Stomach smooth muscle (tissue), 2 donors: ENCODE data around the gene CFC1B.
"Not testable (repeated sequence)": the region's sequence is repeated elsewhere in the genome, so short reads cannot be mapped to it uniquely, and the experiment has no call there.

Experiments used
- H3K27ac ChIP-seq: one replicate; pipeline ENCODE4 v1.7.0; 2013; ENCODE audit warnings: mild to moderate bottlenecking, low read length, inconsistent platforms
- H3K27me3 ChIP-seq, 2 donors: one replicate each; pipeline ENCODE4 v1.7.0; 2013; ENCODE audit warnings: low read length in 2 of 2; ENCODE audit not compliant: insufficient read depth in 2 of 2, control insufficient read depth in 1 of 2
- H3K36me3 ChIP-seq, 2 donors: one replicate each; pipeline ENCODE4 v1.7.0; 2013; ENCODE audit warnings: low read length in 2 of 2; ENCODE audit not compliant: control insufficient read depth in 2 of 2, insufficient read depth in 2 of 2
- H3K4me1 ChIP-seq: one replicate; pipeline ENCODE4 v1.7.0; 2013; ENCODE audit warnings: low read length; ENCODE audit not compliant: control insufficient read depth, insufficient read depth
- H3K4me3 ChIP-seq, 2 donors: one replicate each; pipeline ENCODE4 v1.7.0; 2013; ENCODE audit warnings: low read length in 2 of 2
- H3K9ac ChIP-seq, 2 donors: one replicate each; pipeline ENCODE4 v1.7.0; 2013; ENCODE audit warnings: low read length in 2 of 2, mild to moderate bottlenecking in 1 of 2
- H3K9me3 ChIP-seq, 2 donors: one replicate each; pipeline ENCODE4 v1.7.0; 2013; ENCODE audit warnings: low read length in 2 of 2; ENCODE audit not compliant: control insufficient read depth in 2 of 2
- donor health status: healthy.
- donor health status: Pancreatic carcinoma.

The CFC1B gene

DNA sequence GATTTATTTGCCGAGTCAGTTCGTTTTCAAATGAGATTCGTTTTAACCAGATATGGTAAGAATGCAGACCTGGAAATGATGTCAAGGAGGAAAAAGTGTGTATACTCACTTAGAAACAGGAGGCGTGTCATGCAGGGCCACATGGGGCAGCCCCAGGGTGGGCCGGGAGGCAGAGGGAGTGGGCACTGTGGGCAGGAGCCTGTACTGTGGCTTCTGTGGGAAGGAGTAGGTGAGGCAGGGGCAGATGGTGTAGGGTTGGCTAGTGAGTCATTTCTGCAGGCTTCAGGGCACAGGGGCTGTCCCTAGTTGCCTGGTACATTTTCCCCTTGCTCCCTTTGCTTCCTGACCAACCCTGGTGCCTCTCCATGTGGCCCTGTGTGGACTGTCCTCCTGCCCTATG lies 10.2 kb downstream of the CFC1B start:
- H3K27ac ChIP-seq, H3K9me3 ChIP-seq, H3K9ac ChIP-seq, H3K4me1 ChIP-seq, H3K27me3 ChIP-seq, H3K4me3 ChIP-seq, H3K36me3 ChIP-seq: not testable (repeated sequence)

DNA sequence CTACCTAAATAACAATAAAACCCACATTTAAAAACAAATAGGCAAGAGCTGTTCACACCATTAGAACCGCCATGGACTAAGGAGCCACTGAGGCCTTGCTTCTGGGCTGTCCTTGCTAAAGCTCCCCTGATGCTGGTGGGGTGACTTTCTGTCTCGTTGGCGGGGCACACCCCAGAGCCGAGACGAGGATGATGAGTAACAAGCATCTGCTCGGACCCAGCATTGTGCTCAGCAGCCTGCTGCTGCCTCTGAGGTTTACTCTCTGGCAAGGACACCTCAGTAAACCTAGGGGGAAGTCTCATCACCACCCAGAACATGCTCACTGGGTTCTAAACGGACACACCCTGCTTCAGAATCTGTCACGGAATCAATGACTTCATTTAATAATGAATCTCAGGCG lies 10.7 kb downstream of the CFC1B start:
- not testable (repeated sequence) for H3K4me3 ChIP-seq, H3K9ac ChIP-seq, H3K27ac ChIP-seq, H3K4me1 ChIP-seq, H3K27me3 ChIP-seq, H3K9me3 ChIP-seq, H3K36me3 ChIP-seq

DNA sequence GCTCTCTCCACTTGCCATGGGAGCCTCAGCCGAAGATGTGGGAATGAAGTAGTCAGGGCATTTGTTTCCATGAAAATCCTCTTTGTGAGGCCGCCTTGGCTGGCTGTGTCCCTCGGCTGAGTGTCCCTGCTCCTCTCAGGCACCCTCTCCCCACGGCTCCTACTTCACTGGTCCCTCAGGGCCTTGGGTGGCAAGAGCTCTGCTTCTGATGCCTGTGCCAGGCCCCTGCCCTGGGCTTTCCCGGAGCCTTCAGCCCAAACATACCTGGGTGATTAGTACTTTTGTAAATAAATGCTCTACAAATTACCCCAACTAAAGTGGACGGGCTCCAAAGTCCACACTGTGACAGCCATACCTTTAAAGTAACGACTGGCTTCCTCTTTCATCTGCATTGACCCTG lies 15.6 kb downstream of the CFC1B start:
- not testable (repeated sequence) for H3K27me3 ChIP-seq, H3K27ac ChIP-seq, H3K4me1 ChIP-seq, H3K9me3 ChIP-seq, H3K4me3 ChIP-seq, H3K36me3 ChIP-seq, H3K9ac ChIP-seq

DNA sequence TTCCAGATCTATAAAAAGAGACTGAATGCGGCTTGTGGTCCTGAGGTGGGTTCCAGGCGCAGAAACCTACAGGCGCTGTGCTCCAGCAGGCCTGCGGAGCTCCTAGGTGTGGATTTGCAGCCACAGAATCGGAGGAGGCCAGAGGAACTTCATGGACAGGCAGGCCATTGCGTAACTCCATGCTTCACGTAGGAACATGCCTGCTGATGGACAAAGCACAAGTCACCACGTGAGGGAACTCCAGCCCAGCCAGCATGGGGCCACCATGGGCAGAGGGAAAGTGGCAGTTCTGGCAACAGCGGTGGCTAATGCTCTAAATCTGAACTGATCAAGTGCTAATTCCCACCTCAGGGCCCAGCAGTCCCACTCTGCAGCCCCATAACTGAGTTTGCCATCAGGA lies 17.2 kb downstream of the CFC1B start:
- not testable (repeated sequence) for H3K4me1 ChIP-seq, H3K36me3 ChIP-seq, H3K9me3 ChIP-seq, H3K27ac ChIP-seq, H3K9ac ChIP-seq, H3K4me3 ChIP-seq, H3K27me3 ChIP-seq

DNA sequence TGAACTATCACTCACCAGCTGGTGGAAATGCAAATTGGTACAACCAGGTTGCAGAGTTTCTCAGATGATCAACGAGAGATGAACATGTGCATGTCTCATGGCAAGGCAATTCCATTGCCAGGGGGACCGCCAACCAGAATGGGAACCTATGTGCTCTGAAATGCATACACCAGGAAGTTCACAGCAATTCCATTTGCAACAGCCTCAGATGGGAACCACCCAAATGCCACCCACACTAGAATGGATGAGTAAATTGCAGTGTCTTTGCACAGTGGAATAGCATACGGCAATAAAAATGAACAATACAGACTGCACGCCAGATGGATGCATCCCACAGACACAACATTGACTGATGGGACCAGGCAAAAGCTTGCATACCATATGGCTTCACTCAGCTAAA lies 21.8 kb downstream of the CFC1B start:
- H3K27me3 ChIP-seq, H3K4me1 ChIP-seq, H3K27ac ChIP-seq, H3K9ac ChIP-seq, H3K36me3 ChIP-seq, H3K4me3 ChIP-seq, H3K9me3 ChIP-seq: not testable (repeated sequence)

DNA sequence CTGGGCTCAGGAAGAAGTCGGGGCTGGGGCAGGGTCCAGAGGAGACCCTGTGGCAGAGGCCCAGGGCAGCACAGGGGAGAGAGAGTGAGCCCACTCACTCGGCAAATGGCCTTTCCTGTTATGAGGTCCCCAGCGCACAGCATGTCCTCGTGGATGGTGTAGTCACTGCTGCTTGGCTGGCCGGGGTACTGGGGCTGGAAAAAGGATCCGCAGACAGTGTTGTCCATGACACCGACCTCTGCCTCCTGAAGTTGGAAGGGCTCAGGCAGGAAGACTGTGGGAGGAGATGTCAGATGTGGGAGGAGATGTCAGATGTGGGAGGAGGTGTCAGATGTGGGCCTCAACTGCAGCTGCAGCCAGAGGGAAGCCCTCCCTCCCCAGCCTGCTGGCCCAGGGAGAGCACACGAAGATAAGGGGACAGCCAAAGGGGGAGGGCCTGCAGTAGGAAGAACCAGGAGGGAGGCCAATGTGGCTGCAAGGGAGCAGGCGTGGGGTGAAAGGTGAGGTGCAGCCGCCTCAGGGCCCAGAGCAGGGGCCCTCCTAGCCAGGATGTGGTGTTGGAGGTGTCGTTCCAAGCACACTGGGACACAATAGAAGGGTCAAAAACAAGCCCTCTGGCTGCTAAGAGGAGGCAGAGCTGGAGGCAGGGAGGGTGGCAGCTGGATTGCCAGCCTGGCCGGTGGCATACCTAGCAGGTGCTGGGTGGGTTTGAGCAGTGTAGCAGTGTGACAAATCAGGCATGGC lies 22.9 kb downstream of the CFC1B start:
- not testable (repeated sequence) for H3K4me3 ChIP-seq, H3K4me1 ChIP-seq, H3K9ac ChIP-seq, H3K27me3 ChIP-seq, H3K27ac ChIP-seq, H3K36me3 ChIP-seq, H3K9me3 ChIP-seq

DNA sequence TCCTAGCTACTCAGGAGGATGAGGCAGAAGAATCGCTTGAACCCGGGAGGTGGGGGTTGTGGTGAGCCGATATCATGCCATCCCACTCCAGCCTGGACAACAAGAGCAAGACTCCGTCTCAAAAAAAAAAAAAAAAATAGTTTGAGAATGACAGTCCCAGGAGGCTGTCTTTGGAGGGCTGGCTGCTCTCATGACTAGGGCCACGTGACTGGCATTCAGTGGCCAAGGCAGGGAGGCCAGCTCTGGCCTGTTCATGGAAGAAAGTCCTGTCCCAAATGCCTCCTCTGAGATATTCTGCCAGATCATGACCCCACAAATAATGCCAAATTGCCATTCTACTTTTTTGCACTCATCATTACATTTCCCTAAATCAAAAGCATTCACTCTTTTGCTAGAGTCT lies 24.0 kb downstream of the CFC1B start:
- H3K9me3 ChIP-seq, H3K27ac ChIP-seq, H3K36me3 ChIP-seq, H3K9ac ChIP-seq, H3K4me1 ChIP-seq, H3K4me3 ChIP-seq, H3K27me3 ChIP-seq: not testable (repeated sequence)

DNA sequence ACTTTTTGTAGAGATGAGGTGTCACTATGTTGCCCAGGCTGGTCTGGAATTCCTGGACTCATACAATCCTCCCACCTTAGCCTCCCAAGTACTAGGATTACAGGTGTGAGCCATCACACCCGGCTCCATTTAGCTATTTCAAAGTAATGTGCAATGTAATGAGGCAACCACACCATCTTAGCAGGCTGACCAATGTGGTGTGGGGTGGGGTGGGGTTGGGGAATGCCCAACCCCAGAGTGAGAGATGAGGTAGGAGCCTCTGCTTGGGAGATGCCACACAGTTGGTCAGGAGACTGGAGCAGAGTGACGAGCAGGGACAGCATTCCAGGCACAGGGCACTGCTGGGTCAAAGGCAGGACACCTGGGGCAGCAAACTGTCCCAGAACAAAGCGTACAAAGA lies 27.4 kb downstream of the CFC1B start:
- not testable (repeated sequence) for H3K36me3 ChIP-seq, H3K9me3 ChIP-seq, H3K4me3 ChIP-seq, H3K27me3 ChIP-seq, H3K9ac ChIP-seq, H3K27ac ChIP-seq, H3K4me1 ChIP-seq

DNA sequence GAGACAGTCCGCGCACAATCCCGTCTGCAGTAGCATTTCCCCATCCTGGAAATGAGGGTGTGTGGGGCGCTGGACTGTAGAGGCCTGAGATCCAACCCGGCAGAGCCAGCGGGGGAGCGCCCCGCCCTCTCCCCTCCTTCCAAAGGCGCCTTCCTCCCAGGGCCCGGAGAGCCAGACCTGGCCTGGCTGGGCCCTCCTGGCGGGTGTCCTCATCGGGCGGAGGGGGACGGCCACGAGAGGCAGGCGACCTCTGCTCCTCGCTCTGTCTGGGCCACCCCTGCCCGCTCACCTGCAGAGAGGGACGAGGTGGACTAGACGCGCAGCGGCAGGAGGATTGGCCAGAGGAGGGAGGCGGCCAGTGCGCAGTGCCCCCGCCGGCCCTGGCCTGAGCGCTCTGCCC lies 28.5 kb downstream of the CFC1B start:
- H3K9ac ChIP-seq, H3K27me3 ChIP-seq, H3K4me1 ChIP-seq, H3K9me3 ChIP-seq, H3K36me3 ChIP-seq, H3K27ac ChIP-seq, H3K4me3 ChIP-seq: not testable (repeated sequence)

DNA sequence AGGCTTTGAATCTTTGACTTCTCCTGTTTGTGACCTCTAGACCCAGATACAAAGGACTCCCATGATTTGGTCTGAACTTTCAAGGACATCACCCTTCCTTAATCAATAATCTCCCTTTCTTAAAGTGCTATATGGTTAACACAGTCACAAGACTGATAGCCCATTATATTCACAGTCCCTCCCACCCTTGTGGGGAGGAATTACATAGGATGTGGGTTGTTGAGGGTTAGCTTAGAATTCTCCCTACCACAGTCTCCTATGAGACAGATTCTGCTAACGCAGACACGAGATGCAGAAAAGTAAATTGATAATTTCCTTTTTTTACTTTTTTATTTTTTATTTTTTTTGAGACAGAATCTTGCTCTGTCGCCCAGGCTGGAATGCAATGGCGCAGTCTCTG lies 33.2 kb downstream of the CFC1B start:
- H3K27ac ChIP-seq, H3K9ac ChIP-seq, H3K9me3 ChIP-seq, H3K36me3 ChIP-seq, H3K4me3 ChIP-seq, H3K4me1 ChIP-seq, H3K27me3 ChIP-seq: not testable (repeated sequence)

DNA sequence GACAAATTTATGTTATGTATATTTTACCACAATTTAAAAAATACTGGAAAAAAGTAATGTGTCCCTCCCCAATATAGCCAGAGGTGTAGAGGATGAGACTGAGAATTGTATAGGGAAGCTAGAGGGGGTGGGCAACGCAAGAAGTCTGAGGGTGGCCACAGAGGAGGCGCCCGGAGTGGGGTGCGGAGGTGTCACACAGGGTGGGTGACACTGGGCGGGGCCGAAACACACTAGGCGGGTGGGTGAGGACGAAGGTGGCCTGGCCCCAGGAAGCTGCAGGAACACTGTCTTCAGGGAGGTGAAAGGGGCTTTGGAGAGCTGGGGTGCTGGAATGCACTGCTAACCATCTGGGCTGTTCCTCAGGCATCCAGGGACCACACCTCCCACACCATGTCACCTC lies 35.4 kb downstream of the CFC1B start:
- not testable (repeated sequence) for H3K9me3 ChIP-seq, H3K9ac ChIP-seq, H3K4me3 ChIP-seq, H3K36me3 ChIP-seq, H3K27ac ChIP-seq, H3K4me1 ChIP-seq, H3K27me3 ChIP-seq

DNA sequence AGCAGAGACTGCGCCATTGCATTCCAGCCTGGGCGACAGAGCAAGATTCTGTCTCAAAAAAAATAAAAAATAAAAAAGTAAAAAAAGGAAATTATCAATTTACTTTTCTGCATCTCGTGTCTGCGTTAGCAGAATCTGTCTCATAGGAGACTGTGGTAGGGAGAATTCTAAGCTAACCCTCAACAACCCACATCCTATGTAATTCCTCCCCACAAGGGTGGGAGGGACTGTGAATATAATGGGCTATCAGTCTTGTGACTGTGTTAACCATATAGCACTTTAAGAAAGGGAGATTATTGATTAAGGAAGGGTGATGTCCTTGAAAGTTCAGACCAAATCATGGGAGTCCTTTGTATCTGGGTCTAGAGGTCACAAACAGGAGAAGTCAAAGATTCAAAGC lies 45.1 kb downstream of the CFC1B start:
- H3K4me3 ChIP-seq, H3K9ac ChIP-seq, H3K9me3 ChIP-seq, H3K4me1 ChIP-seq, H3K27ac ChIP-seq, H3K36me3 ChIP-seq, H3K27me3 ChIP-seq: not testable (repeated sequence)
